Right renal cortex interstitium (tissue), 3 donors: Measurements from ENCODE around the gene PRAMEF4. TPM values are rescaled to one million over a fixed set of nuclear protein-coding genes. Genes with fewer than 3 reads are reported as not detected.
"Not testable (repeated sequence)": the region's sequence is repeated elsewhere in the genome, so short reads cannot be mapped to it uniquely, and the experiment has no call there.

ENCODE experiments used
- DNase-seq, 3 donors: peaks; one replicate each; pipeline ENCODE4 v3.0.0-alpha.2; 2013; ENCODE audit warnings: low read depth in 3 of 3, low spot score in 2 of 3
- polyA plus RNA-seq, 3 donors: library from polyadenylated mRNA; unstranded; fragments of 120-200 nt; gene quantifications; one replicate each; pipeline ENCODE4 v1.2.1, GENCODE V29; 2013; ENCODE audit not compliant: insufficient read length in 3 of 3

PRAMEF4 gene
- polyA plus RNA-seq, result not detected

- DNase-seq, result not testable (repeated sequence)
These were observed at the start of gene PRAMEF4 for GRCh38 chr1:12886101-12886500. TSS of gene PRAMEF4 (minus strand) at chr1:12886201. CDS start at chr1:12883394, 2,807 bp downstream.

- not testable (repeated sequence) for DNase-seq
These were observed 38.4 kb upstream of the PRAMEF4 start for GRCh38 chr1:12924368-12924767.

GRCh38 chr1:12921749-12922148, 35.7 kb upstream of the PRAMEF4 start:
- DNase-seq, result not testable (repeated sequence)

- not testable (repeated sequence) for DNase-seq
These were observed 30.3 kb upstream of the PRAMEF4 start, which contains the start of gene PRAMEF7 for GRCh38 chr1:12916310-12916709. TSS of gene PRAMEF7 (plus strand) at chr1:12916610. CDS start at chr1:12917693, 1,083 bp downstream.

GRCh38 chr1:12903793-12904572, 18.0 kb upstream of the PRAMEF4 start:
- DNase-seq, result not testable (repeated sequence)

GRCh38 chr1:12899186-12899585, 13.2 kb upstream of the PRAMEF4 start:
- DNase-seq, result not testable (repeated sequence)

GRCh38 chr1:12898170-12898569, 12.2 kb upstream of the PRAMEF4 start, which contains the start of gene PRAMEF10:
TSS of gene PRAMEF10 (minus strand) at chr1:12898270. CDS start at chr1:12895847, 2,423 bp downstream.
- not testable (repeated sequence) for DNase-seq

- not testable (repeated sequence) for DNase-seq
These were observed 7.5 kb downstream of the PRAMEF4 start for GRCh38 chr1:12878453-12878852.

GRCh38 chr1:12863131-12863880, 22.7 kb downstream of the PRAMEF4 start:
- not testable (repeated sequence) for DNase-seq

- not testable (repeated sequence) for DNase-seq
These were observed 29.2 kb downstream of the PRAMEF4 start, which contains the start of gene PRAMEF2 for GRCh38 chr1:12856786-12857185. TSS of gene PRAMEF2 (plus strand) at chr1:12857086. CDS start at chr1:12859010, 1,924 bp downstream.

GRCh38 chr1:12851779-12852178, 34.2 kb downstream of the PRAMEF4 start:
- DNase-seq, result no peak

- DNase-seq, result not testable (repeated sequence)
These were observed 37.4 kb downstream of the PRAMEF4 start, which contains the start of gene HNRNPCL1 for GRCh38 chr1:12848620-12849019. TSS of gene HNRNPCL1 (minus strand) at chr1:12848720. CDS start at chr1:12848289, 431 bp downstream.

GRCh38 chr1:12833251-12833650, 52.8 kb downstream of the PRAMEF4 start:
- not testable (repeated sequence) for DNase-seq

- not testable (repeated sequence) for DNase-seq
These were observed 54.7 kb downstream of the PRAMEF4 start, which contains the start of gene PRAMEF11 for GRCh38 chr1:12831310-12831709. TSS of gene PRAMEF11 (minus strand) at chr1:12831410. CDS start at chr1:12828789, 2,621 bp downstream.

Other genes with a start within 250 kb of the PRAMEF4 start
- 1 to 10 TPM; 1.4 to 1.7 (median 1.7) TPM for gene AADACL4, start 242.1 kb downstream of the PRAMEF4 start, polyA plus RNA-seq
- not detected for gene AADACL3, start 170.1 kb downstream of the PRAMEF4 start, polyA plus RNA-seq
- 1 to 10 TPM in 2 of 3 donors, under 1 TPM in 1; 0.82 to 1.5 (median 1.3) TPM for gene CFAP107, start 140.0 kb downstream of the PRAMEF4 start, polyA plus RNA-seq
- not detected for gene PRAMEF12, start 112.5 kb downstream of the PRAMEF4 start, polyA plus RNA-seq
- gene PRAMEF1, start 94.8 kb downstream of the PRAMEF4 start, polyA plus RNA-seq, result not detected
- not detected for gene PRAMEF11, start 54.8 kb downstream of the PRAMEF4 start, polyA plus RNA-seq
- under 1 TPM in 2 of 3 donors, not detected in 1; 0.17 to 0.23 TPM for gene HNRNPCL1, start 37.5 kb downstream of the PRAMEF4 start, polyA plus RNA-seq
- gene PRAMEF2, start 29.1 kb downstream of the PRAMEF4 start, polyA plus RNA-seq, result not detected
- not detected for gene PRAMEF10, start 12.1 kb upstream of the PRAMEF4 start, polyA plus RNA-seq
- not detected for gene PRAMEF7, start 30.4 kb upstream of the PRAMEF4 start, polyA plus RNA-seq
- gene PRAMEF6, start 61.4 kb upstream of the PRAMEF4 start, polyA plus RNA-seq, result not detected
- gene PRAMEF27, start 170.4 kb upstream of the PRAMEF4 start, polyA plus RNA-seq, result not detected
- gene HNRNPCL3, start 174.6 kb upstream of the PRAMEF4 start, polyA plus RNA-seq, result not detected
- gene PRAMEF25, start 184.6 kb upstream of the PRAMEF4 start, polyA plus RNA-seq, result not detected
- under 1 TPM; 0.31 to 0.46 (median 0.39) TPM for gene HNRNPCL2, start 230.7 kb upstream of the PRAMEF4 start, polyA plus RNA-seq